OCI-LY7 (cell line): Measurements from ENCODE around the gene PCNX1. TPM values are rescaled to one million over a fixed set of nuclear protein-coding genes. Genes with fewer than 3 reads are reported as not detected.
"Not testable (repeated sequence)": the region's sequence is repeated elsewhere in the genome, so short reads cannot be mapped to it uniquely, and the experiment has no call there.

Experiments used
- BruUV-seq: library from RNA; stranded (reverse); fragments of 400-500 nt; replicated peaks from 2 replicates; lab custom pipeline; 2021; lab: Mats Ljungman, UMichigan
- CTCF ChIA-PET: fragments of 300-600 bp; sonication (Branson Sonifier 250); formaldehyde crosslinking; loops from one replicate; lab custom pipeline; 2022; ENCODE audit warnings: antibody characterized with exemption; ENCODE audit not compliant: unreplicated experiment; lab: Charles Lee
- POLR2A ChIA-PET: fragments of 300-600 bp; sonication (Branson Sonifier 250); formaldehyde crosslinking; loops from one replicate; lab custom pipeline; 2022; ENCODE audit warnings: antibody characterized with exemption; lab: Charles Lee
- DNase-seq: peaks from one replicate; pipeline ENCODE4 v3.0.0-alpha.2; 2015; ENCODE audit warnings: low spot score
- H2AFZ ChIP-seq: fragments of 200-600 bp; sonication (generic), shearing (Covaris generic); 2 replicates; pipeline ENCODE4 v1.6.1; 2014; ENCODE audit warnings: mild to moderate bottlenecking, antibody characterized with exemption, low read length, moderate library complexity
- H3K27ac ChIP-seq: fragments of 200-600 bp; sonication (generic); 2 replicates; pipeline ENCODE4 v1.5.1; 2014; ENCODE audit warnings: mixed run types, low read depth, mild to moderate bottlenecking, moderate library complexity, low read length, inconsistent platforms; ENCODE audit not compliant: poor library complexity, severe bottlenecking
- H3K36me3 ChIP-seq: fragments of 200-600 bp; sonication (generic); 2 replicates; pipeline ENCODE4 v1.6.1; 2014; ENCODE audit warnings: mild to moderate bottlenecking, antibody characterized with exemption, low read length, moderate library complexity, mixed read lengths; ENCODE audit not compliant: insufficient read depth
- H3K4me1 ChIP-seq: fragments of 200-600 bp; sonication (generic); 2 replicates; pipeline ENCODE4 v1.5.1; 2014; ENCODE audit warnings: mild to moderate bottlenecking, low read length; ENCODE audit not compliant: insufficient read depth, poor library complexity, severe bottlenecking
- H3K4me2 ChIP-seq: fragments of 200-600 bp; sonication (generic); 2 replicates; pipeline ENCODE4 v1.6.1; 2014; ENCODE audit warnings: mild to moderate bottlenecking, low read length
- H3K4me3 ChIP-seq: fragments of 200-600 bp; sonication (generic); 2 replicates; pipeline ENCODE4 v1.5.1; 2014; ENCODE audit warnings: mild to moderate bottlenecking, low read depth, low read length; ENCODE audit not compliant: poor library complexity, severe bottlenecking
- H3K79me2 ChIP-seq: fragments of 200-600 bp; sonication (generic); 2 replicates; pipeline ENCODE4 v1.6.1; 2016; ENCODE audit warnings: low read depth, mild to moderate bottlenecking, low read length, moderate library complexity, mixed read lengths; ENCODE audit not compliant: insufficient read depth
- H3K9me2 ChIP-seq: fragments of 200-600 bp; sonication (generic); 2 replicates; pipeline ENCODE4 v1.6.1; 2016; ENCODE audit warnings: mild to moderate bottlenecking, low read length, mixed read lengths; ENCODE audit not compliant: insufficient read depth
- H3K9me3 ChIP-seq: fragments of 200-600 bp; sonication (generic); 2 replicates; pipeline ENCODE4 v1.6.1; 2014; ENCODE audit warnings: mild to moderate bottlenecking, mixed run types, low read length, mixed read lengths
- H4K20me1 ChIP-seq: fragments of 200-600 bp; sonication (generic); 2 replicates; pipeline ENCODE4 v1.6.1; 2014; ENCODE audit warnings: mild to moderate bottlenecking, antibody characterized with exemption, low read length, moderate library complexity, mixed read lengths; ENCODE audit not compliant: insufficient read depth
- EZH2phosphoT487 ChIP-seq: fragments of 200-600 bp; sonication (generic); IDR thresholded peaks from 2 replicates; pipeline ENCODE4 v1.6.1; 2018; ENCODE audit warnings: low read depth, borderline replicate concordance, mild to moderate bottlenecking, mixed run types, antibody characterized with exemption, low read length, moderate library complexity, mixed read lengths
- intact Hi-C: fragments of 100-400 bp; cut with micrococcal nuclease; formaldehyde crosslinking; loops from one replicate; pipeline ENCODE4 v1.10.0; 2022; ENCODE audit not compliant: unreplicated experiment
- total RNA-seq, 2 experiments: library from RNA; depleted of rRNA in 1 of 2; stranded (reverse); fragments of >200 nt in 1 of 2; shearing (Covaris generic) in 1 of 2; gene quantifications; 2 replicates each; pipeline ENCODE4 v1.2.3, GENCODE V29; 2014 to 2022
- TF ChIP-seq, protein P1 (sequence below): fragments of 200-600 bp; sonication (generic); conservative IDR thresholded peaks from 2 replicates; pipeline ENCODE4 v1.5.1; 2014; ENCODE audit warnings: mild to moderate bottlenecking, antibody characterized with exemption, low read length, moderate library complexity, mixed read lengths

The PCNX1 gene
- total RNA-seq, 2 experiments from 2014 or later = 27.7 to 33.5 TPM

DNA sequence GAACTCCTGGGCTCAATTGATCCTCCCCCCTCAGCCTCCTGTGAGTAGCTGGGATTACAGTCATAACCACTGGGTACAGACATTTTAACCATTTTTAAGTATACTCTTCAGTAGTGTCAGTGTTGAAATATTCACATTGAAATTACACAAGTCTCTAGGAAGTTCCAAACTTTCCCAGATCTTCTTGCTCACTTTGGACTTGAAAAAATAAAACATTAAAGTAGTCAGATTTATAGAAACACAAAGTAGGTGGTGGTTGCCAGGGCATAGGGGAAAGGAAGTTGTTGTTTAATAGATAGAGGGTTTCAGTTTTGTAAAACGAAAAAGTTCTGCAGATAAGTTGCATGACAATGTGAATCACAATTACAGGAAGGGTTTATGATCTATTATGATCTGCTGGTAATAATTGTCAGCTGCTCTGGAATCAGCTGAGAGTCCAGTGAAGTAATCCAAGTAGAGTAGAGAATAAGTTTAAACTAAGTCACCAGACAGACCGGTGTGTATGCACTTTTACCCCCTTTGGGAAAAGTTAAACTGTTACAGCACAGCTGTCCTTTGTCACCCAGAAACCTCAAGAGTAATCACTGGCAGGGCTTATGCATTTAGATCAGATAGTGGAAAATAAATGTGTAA, 27.4 kb downstream of the PCNX1 start:
- ChIA-PET CTCF (no interaction called here), POLR2A (interaction anchor here (0.7 kb wide), 2 partner anchors 9 to 143 kb away, joined by 3 read pairs; no protein-coding TSS in a partner anchor)
- Histone ChIP-seq H3K4me3 (no peak overlapping the region), H3K4me2 (no peak overlapping the region), H2AFZ (no peak overlapping the region), H3K79me2 (peaks cover 17% of the 10 kb centered on the region; the same call in 1 of the 2 replicates), H4K20me1 (no peaks in the 10 kb centered on the region), H3K4me1 (no peaks in the 10 kb centered on the region), H3K9me2 (no peaks in the 10 kb centered on the region), H3K36me3 (no peaks in the 10 kb centered on the region), H3K9me3 (no peaks in the 10 kb centered on the region), H3K27ac (no peak overlapping the region)
- intact Hi-C loops = no loop called here
- no TSS peak for BruUV-seq
- no peak for TF ChIP-seq EZH2phosphoT487
- TF ChIP-seq, protein P1, sequence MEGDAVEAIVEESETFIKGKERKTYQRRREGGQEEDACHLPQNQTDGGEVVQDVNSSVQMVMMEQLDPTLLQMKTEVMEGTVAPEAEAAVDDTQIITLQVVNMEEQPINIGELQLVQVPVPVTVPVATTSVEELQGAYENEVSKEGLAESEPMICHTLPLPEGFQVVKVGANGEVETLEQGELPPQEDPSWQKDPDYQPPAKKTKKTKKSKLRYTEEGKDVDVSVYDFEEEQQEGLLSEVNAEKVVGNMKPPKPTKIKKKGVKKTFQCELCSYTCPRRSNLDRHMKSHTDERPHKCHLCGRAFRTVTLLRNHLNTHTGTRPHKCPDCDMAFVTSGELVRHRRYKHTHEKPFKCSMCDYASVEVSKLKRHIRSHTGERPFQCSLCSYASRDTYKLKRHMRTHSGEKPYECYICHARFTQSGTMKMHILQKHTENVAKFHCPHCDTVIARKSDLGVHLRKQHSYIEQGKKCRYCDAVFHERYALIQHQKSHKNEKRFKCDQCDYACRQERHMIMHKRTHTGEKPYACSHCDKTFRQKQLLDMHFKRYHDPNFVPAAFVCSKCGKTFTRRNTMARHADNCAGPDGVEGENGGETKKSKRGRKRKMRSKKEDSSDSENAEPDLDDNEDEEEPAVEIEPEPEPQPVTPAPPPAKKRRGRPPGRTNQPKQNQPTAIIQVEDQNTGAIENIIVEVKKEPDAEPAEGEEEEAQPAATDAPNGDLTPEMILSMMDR = no peak
- DNase-seq = no peak

DNA sequence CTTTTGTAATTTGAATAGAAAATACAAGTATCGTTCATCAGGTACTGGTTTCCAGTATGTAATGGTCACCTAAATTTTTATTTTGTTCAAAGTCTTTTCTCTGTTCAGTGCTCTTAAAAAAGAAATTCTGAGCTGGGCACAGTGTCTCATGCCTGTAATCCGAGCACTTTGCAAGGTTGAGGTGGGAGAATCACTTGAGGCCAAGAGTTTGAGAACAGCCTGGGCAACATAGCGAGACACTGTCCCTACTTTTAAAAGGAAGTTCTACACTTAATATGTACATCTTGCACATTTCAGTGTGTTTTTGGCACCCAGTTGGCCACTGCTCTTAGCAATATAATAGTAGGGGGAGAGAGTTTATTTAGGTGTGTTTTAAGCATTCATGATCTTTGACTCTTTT, 27.9 kb downstream of the PCNX1 start:
- intact Hi-C loops = no loop called here
- Histone ChIP-seq H3K4me3 (no peak overlapping the region), H3K36me3 (no peaks in the 10 kb centered on the region), H3K27ac (no peak overlapping the region), H3K9me2 (no peaks in the 10 kb centered on the region), H3K4me2 (no peak overlapping the region), H3K79me2 (peaks cover 14% of the 10 kb centered on the region; the same call in 1 of the 2 replicates), H3K9me3 (no peaks in the 10 kb centered on the region), H4K20me1 (no peaks in the 10 kb centered on the region), H3K4me1 (no peaks in the 10 kb centered on the region), H2AFZ (no peak overlapping the region)
- CTCF ChIA-PET = no interaction called here
- no TSS peak for BruUV-seq
- DNase-seq = no peak
- TF ChIP-seq, protein P1 = no peak
- TF ChIP-seq EZH2phosphoT487 = no peak
- POLR2A ChIA-PET = no interaction called here

DNA sequence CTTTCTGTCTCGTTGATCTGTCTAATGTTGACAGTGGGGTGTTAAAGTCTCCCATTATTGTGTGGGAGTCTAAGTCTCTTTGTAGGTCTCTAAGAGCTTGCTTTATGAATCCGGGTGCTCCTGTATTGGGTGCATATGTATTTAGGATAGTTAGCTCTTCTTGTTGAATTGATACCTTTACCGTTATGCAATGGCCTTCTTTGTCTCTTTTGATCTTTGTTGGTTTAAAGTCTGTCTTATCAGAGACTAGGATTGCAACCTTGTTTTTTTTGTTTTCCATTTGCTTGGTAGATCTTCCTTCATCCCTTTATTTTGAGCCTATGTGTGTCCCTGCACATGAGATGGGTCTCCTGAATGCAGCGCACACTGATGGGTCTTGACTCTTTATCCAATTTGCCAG, 32.4 kb downstream of the PCNX1 start:
- H3K9me2 ChIP-seq, H3K4me1 ChIP-seq, CTCF ChIA-PET, H3K27ac ChIP-seq, H3K4me3 ChIP-seq, POLR2A ChIA-PET, H3K79me2 ChIP-seq, DNase-seq, intact Hi-C loops, BruUV-seq, H3K4me2 ChIP-seq, H2AFZ ChIP-seq, H4K20me1 ChIP-seq: not testable (repeated sequence)
- Histone ChIP-seq H3K9me3 (peaks cover 15% of the 10 kb centered on the region), H3K36me3 (peaks cover 14% of the 10 kb centered on the region)

DNA sequence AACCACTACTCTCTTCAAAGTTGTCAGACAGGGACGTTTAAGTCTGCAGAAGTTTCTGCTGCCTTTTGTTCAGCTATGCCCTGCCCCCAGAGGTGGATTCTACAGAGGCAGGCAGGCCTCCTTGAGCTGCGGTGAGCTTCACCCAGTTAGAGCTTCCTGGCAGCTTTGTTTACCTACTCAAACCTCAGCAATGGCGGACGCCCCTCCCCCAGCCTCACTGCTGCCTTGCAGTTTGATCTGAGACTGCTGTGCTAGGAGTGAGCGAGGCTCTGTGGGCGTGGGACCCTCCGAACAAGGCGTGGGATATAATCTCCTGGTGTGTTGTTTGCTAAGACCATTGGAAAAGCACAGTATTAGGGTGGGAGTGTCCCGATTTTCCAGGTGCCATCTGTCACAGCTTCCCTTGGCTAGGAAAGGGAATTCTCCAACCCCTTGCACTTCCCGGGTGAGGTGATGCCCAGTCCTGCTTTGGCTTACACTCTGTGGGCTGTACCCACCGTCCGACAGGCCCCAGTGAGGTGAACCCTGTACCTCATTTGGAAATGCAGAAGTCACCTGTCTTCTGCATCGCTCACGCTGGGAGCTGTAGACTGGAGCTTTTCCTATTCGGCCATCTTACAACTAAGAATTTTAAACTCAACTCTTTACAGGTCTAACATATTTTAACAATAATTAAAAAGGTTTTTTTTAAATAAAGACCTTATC, 34.5 kb downstream of the PCNX1 start:
- H2AFZ ChIP-seq, H4K20me1 ChIP-seq, CTCF ChIA-PET, intact Hi-C loops, H3K79me2 ChIP-seq, H3K4me2 ChIP-seq, H3K9me2 ChIP-seq, DNase-seq, H3K4me1 ChIP-seq, H3K4me3 ChIP-seq, BruUV-seq, H3K27ac ChIP-seq: not testable (repeated sequence)
- POLR2A ChIA-PET = interaction anchor here (0.6 to 1.1 kb wide), 2 partner anchors 12 to 23 kb away, joined by 3 read pairs; no protein-coding TSS in a partner anchor
- Histone ChIP-seq H3K9me3 (peaks cover 20% of the 10 kb centered on the region), H3K36me3 (peaks cover 27% of the 10 kb centered on the region)
